SK-N-SH (cell line): ENCODE results near the gene GPR143.

Experiments used
- EP300 ChIP-seq, 2 experiments: IDR thresholded peaks; 2 replicates each; pipeline versions ENCODE4 v1.4.0 to v1.6.1; 2012; ENCODE audit warnings: borderline replicate concordance in 1 of 2, low read depth in 1 of 2, low read length in 1 of 2
- EZH2phosphoT487 ChIP-seq: fragments of 200-600 bp; sonication (generic); IDR thresholded peaks from 2 replicates; pipeline ENCODE4 v1.6.1; 2017; ENCODE audit warnings: low read depth, mixed run types, mild to moderate bottlenecking, antibody characterized with exemption, moderate library complexity, borderline replicate concordance
- FOSL2 ChIP-seq: IDR thresholded peaks from 2 replicates; pipeline ENCODE4 v1.4.0; 2012; ENCODE audit warnings: low read depth, mild to moderate bottlenecking, moderate library complexity, borderline replicate concordance
- GABPA ChIP-seq: IDR thresholded peaks from 2 replicates; pipeline ENCODE4 v1.4.0; 2012; ENCODE audit warnings: low read depth, mild to moderate bottlenecking
- NFIC ChIP-seq: IDR thresholded peaks from 2 replicates; pipeline ENCODE4 v1.4.0; 2012; ENCODE audit warnings: borderline replicate concordance
- POLR2AphosphoS5 ChIP-seq: IDR thresholded peaks from 2 replicates; pipeline ENCODE4 v1.6.1; 2012; ENCODE audit warnings: low read depth, low read length
- RFX5 ChIP-seq: IDR thresholded peaks from 2 replicates; pipeline ENCODE4 v1.6.1; 2012; ENCODE audit warnings: mild to moderate bottlenecking, improper control_type of control experiment, low read length
- SIN3A ChIP-seq: IDR thresholded peaks from 2 replicates; pipeline ENCODE4 v1.6.1; 2012; ENCODE audit warnings: low read depth, mild to moderate bottlenecking, low read length, moderate library complexity, borderline replicate concordance
- TF ChIP-seq, protein P1 (sequence below): fragments of 200-600 bp; sonication (generic); IDR thresholded peaks from 2 replicates; pipeline ENCODE4 v1.6.1; 2017; ENCODE audit warnings: antibody characterized with exemption, mild to moderate bottlenecking, moderate library complexity
- TF ChIP-seq, protein P2 (sequence below): IDR thresholded peaks from 2 replicates; pipeline ENCODE4; 2012

- TF ChIP-seq FOSL2 (no peak), EZH2phosphoT487 (no peak), NFIC (no peak), POLR2AphosphoS5 (no peak), RFX5 (no peak), EP300 (IDR thresholded peaks at IDR 0.05; ENCODE audit: borderline replicate concordance in 1 of 2, low read depth in 1 of 2, low read length in 1 of 2) (no peak), GABPA (no peak), SIN3A (no peak)
- TF ChIP-seq, protein P1, sequence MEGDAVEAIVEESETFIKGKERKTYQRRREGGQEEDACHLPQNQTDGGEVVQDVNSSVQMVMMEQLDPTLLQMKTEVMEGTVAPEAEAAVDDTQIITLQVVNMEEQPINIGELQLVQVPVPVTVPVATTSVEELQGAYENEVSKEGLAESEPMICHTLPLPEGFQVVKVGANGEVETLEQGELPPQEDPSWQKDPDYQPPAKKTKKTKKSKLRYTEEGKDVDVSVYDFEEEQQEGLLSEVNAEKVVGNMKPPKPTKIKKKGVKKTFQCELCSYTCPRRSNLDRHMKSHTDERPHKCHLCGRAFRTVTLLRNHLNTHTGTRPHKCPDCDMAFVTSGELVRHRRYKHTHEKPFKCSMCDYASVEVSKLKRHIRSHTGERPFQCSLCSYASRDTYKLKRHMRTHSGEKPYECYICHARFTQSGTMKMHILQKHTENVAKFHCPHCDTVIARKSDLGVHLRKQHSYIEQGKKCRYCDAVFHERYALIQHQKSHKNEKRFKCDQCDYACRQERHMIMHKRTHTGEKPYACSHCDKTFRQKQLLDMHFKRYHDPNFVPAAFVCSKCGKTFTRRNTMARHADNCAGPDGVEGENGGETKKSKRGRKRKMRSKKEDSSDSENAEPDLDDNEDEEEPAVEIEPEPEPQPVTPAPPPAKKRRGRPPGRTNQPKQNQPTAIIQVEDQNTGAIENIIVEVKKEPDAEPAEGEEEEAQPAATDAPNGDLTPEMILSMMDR: no peak
- TF ChIP-seq, protein P2, sequence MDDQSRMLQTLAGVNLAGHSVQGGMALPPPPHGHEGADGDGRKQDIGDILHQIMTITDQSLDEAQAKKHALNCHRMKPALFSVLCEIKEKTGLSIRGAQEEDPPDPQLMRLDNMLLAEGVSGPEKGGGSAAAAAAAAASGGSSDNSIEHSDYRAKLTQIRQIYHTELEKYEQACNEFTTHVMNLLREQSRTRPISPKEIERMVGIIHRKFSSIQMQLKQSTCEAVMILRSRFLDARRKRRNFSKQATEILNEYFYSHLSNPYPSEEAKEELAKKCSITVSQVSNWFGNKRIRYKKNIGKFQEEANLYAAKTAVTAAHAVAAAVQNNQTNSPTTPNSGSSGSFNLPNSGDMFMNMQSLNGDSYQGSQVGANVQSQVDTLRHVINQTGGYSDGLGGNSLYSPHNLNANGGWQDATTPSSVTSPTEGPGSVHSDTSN: no peak
These were observed 55.3 kb downstream of the GPR143 start for GRCh38 chrX:9710332-9710731.
